T-helper 2 cell treated with Interferon-gamma antibody and Interleukin-4, amounts not matched to agents 100 ng/mL and 5 ng/mL, for 36 hours (primary cell): ENCODE measurements around the gene NEK2. TPM values are rescaled to one million over a fixed set of nuclear protein-coding genes. Genes with fewer than 3 reads are reported as not detected.
"Not testable (repeated sequence)": the region's sequence is repeated elsewhere in the genome, so short reads cannot be mapped to it uniquely, and the experiment has no call there.

Experiments used
- intact Hi-C: fragments of 100-400 bp; cut with micrococcal nuclease; formaldehyde crosslinking; loops from one replicate; pipeline ENCODE4 v1.15.1; 2023
- total RNA-seq: library from RNA; stranded (reverse); gene quantifications from 2 replicates; pipeline ENCODE4 v1.2.3, GENCODE V29; 2022

NEK2 gene
- total RNA-seq, 1 donor from 2014 or later = 29.6 TPM

- intact Hi-C loops = loop anchor here (5.0 kb wide), 2 partner anchors 317 to 762 kb away; no protein-coding TSS in a partner anchor
Measured at GRCh38 chr1:211695135-211695816, 19.9 kb upstream of the NEK2 start.

DNA sequence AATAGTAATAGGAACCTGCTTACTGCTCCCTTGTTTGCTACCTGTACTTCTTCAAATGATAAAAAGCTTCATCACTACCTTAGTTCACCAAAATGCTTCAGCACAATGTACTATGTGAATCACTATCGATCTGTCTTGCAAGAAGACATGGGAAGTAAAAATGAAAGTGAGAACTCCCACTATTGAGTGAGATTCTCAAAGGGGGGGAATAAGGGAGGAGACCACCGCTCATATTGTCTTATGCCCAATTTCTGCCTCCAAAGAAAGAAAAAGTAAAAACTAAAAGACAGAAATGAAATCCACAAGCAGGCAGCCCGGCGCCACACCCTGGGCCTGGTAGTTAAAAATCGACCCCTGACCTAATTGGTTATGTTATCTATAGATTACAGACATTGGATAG is 18.5 kb upstream of the NEK2 start:
- intact Hi-C loops = not testable (repeated sequence)

GRCh38 chr1:211688421-211688820 is 13.0 kb upstream of the NEK2 start:
- intact Hi-C loops = no loop called here

DNA sequence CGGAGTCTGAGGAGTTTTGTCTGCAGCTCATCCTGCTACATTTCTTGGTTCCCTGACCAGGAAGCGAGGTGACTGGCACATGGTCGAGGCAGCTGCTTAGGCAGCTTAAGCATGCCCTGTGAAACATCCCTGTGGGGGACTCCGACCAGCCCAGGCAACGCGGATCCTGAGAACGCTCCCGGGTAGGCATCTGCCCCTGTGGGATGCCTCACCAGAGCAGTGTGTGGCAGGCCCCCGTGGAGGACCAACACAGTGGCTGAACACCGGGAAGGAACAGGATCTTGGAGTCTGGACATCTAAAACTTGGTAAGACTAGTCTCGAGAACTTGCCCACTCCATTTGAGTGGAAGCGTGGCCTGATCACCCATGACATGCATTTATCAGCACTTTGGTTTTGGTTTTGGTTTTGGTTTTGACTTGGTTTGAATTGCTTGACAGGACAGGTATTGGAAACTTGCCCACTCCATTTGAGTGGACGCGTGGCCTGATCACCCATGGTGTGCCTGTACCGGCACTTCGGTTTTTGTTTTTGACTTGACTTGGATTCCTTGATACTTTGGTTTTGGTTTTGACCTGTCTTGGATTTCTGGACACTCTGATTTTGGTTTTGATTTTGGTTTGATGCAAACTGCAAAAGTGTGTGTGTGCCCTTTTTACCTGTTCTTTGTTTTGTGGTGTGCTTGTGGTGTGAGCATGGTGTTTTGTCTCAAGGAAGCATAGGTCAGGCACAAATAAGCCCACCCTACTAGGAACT is 12.2 kb upstream of the NEK2 start:
- intact Hi-C loops = no loop called here

- intact Hi-C loops = no loop called here
Measured at GRCh38 chr1:211685823-211686222, 10.4 kb upstream of the NEK2 start.

DNA sequence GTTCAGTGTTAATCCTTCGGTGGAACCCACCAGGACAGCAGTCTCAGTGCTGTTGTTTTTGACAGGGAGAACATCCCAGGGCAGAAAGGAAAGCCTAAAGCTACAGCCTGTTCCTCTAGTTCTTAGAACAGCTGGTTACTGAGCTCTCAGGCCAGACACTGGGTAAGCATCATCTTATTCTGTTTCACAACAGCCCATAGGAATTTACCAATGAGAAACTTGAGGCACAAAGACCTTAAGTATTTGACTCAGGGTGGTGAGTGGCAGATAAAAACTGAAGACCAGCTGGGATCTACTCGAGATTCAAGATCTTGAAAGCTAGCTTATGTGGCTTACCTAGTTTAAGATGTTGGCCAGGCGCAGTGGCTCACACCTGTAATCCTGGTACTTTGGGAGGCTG is 9.4 kb upstream of the NEK2 start:
- intact Hi-C loops = loop anchor here (5.0 kb wide), 2 partner anchors 253 to 923 kb away; partner anchors contain the start of gene ATF3

- intact Hi-C loops = loop anchor here (5.0 kb wide), 2 partner anchors 253 to 923 kb away; partner anchors contain the start of gene ATF3
Measured at GRCh38 chr1:211684331-211684730, 8.9 kb upstream of the NEK2 start.

- intact Hi-C loops = loop anchor here (5.0 kb wide), 2 partner anchors 254 to 924 kb away; partner anchors contain the start of gene ATF3
Measured at GRCh38 chr1:211683396-211684297, 8.2 kb upstream of the NEK2 start.

DNA sequence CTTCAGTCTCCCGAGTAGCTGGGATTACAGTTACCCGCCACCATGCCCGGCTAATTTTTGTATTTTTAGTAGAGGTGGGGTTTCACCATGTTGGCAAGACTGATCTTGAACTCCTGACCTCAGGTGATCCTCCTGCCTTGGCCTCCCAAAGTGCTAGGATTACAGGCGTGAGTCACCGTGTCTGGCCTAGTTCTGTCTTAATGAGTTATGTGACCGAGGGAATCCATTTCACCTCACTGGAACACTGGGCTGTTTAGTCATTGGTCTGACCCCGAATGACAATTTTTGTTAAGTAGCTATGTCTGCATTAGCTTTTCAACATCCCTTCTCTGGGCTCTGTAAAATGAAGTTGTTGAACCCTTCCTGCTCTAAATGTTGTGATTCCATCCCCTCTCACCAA is 6.8 kb upstream of the NEK2 start:
- intact Hi-C loops = loop anchor here (5.0 kb wide), 2 partner anchors 255 to 925 kb away; partner anchors contain the start of gene ATF3

- intact Hi-C loops = loop anchor here (1.0 to 5.0 kb wide), 6 partner anchors 150 to 926 kb away; partner anchors contain the start of genes ATF3, DTL, INTS7 and LPGAT1
Measured at GRCh38 chr1:211680752-211681327, 5.4 kb upstream of the NEK2 start.

GRCh38 chr1:211677659-211678058 is 2.2 kb upstream of the NEK2 start:
- intact Hi-C loops = loop anchor here (5.0 kb wide), 1 partner anchor 335 kb away; no protein-coding TSS in a partner anchor

DNA sequence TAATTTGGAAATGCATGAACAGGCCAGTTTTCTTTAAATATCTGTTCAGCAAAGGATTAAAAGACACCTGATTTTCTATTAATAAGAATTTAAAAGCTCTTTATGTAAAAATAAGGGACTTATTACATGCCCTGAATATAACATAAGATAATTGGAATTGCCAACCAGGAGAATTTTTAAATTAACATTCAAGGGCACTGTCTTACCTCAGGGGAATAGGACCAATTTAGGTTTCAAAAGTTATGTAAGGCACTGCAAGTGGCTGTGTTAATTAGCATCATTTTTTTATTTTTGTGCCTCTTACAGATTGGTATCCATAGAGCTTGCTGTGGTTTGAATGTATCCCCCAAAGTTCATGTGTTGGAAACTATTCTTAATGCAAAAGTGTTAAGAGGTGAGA is 1.3 kb upstream of the NEK2 start:
- intact Hi-C loops = loop anchor here (5.0 kb wide), 1 partner anchor 336 kb away; no protein-coding TSS in a partner anchor

- intact Hi-C loops = loop anchor here (5.0 kb wide), 1 partner anchor 336 kb away; no protein-coding TSS in a partner anchor
Measured at GRCh38 chr1:211676106-211676583, 724 bp upstream of the NEK2 start.

DNA sequence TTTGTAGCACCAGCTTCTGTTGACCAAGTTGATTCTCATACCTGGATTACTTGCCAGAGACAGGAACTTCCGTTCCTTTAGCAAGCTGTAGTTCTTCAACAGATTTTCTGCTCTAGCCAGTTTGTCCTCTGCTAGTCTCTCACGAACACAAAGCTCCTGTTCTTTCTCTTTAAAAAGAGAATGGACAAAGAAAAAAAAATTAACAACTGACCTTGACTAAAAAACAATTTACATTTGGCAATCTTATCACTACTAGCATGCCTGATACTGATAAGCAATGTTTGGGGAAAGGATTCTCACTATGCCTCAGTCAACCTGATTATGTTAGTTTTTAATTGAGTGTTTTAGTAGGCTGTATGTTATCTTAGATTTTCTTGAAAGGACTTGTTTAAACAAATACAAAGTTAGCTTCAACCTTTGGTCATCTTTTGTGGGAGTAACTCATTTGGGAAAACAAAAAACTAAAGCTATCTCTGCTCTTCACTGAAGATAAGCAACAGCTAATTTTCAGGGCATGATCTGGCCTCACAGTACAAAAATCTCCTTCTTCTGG is 8.3 kb downstream of the NEK2 start:
- intact Hi-C loops = no loop called here

DNA sequence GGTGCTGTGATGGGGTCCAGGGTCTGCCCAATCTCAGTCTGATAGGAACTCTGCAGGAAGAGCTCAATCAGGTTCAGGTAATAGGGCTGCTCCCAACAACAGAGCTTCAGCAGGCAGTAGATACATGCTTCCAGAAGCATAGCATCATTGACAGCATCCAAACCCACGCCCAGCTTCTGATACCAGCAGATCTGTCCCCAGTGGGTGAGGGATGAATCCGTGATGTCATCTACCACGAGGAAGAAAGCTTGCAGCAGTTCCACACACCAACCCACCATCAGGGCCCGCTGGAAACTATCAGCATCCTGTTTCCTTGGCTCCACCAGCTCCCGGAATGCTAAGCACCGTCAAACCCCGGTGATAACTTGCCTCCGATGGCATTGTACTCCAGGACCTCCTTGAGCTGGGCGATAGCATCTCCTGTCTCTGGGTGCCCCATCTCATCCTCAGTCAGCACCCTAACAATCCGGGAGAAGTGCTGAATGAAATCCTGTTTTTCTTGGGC is 14.7 kb downstream of the NEK2 start:
- intact Hi-C loops = no loop called here

DNA sequence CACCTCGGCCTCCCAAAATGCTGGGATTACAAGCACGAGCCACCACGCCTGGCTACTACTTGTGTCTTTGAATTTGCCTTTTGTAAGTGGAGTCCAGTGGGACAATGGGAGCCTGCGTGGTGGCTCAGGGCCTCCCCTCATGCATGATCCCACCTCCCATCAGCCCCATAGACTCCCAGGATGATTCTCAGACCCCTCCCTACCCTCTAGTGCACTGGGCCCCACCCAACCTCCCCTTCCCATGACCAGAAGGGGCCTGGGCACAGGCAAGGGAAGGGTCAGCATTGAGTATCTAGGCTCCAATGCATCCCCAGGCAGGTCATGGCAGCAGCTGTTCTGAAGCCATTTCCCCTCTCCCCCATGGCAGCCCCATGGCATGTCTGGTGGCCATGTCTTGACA is 18.7 kb downstream of the NEK2 start:
- intact Hi-C loops = loop anchor here (10.0 kb wide), 1 partner anchor 1072 kb away; no protein-coding TSS in a partner anchor

- intact Hi-C loops = loop anchor here (1.0 to 10.0 kb wide), 4 partner anchors 78 to 1070 kb away; no protein-coding TSS in a partner anchor
Measured at GRCh38 chr1:211654838-211655787, 20.3 kb downstream of the NEK2 start.

- intact Hi-C loops = loop anchor here (2.0 to 10.0 kb wide), 2 partner anchors 329 to 1069 kb away; no protein-coding TSS in a partner anchor
Measured at GRCh38 chr1:211653959-211654496, 21.4 kb downstream of the NEK2 start.
